Measurements from ENCODE around the gene SF3B2. TPM values are rescaled to one million over a fixed set of nuclear protein-coding genes. Genes with fewer than 3 reads are reported as not detected.

The SF3B2 gene
- total RNA-seq = 109 and 119 TPM in 2 replicates

GRCh38 chr11:66051766-66052663 is at the start of gene SF3B2:
Gene SF3B2, plus strand, starts transcription at chr11:66052364. Its CDS starts 21 bp downstream, at chr11:66052385.

GRCh38 chr11:66011785-66012303 is 40.3 kb upstream of the SF3B2 start, which contains the start of gene CST6:
Gene CST6, plus strand, starts transcription at chr11:66012008. Its CDS starts 37 bp downstream, at chr11:66012045.

GRCh38 chr11:66026017-66026529 is 26.1 kb upstream of the SF3B2 start, which contains the start of gene CATSPER1:
Gene CATSPER1, minus strand, starts transcription at chr11:66026479. Its CDS starts 100 bp downstream, at chr11:66026379.

GRCh38 chr11:66048547-66049323 is 3.4 kb upstream of the SF3B2 start, which contains the start of gene GAL3ST3:
Gene GAL3ST3, minus strand, starts transcription at chr11:66049161. Its CDS starts 3,746 bp downstream, at chr11:66045415.

GRCh38 chr11:66069715-66070603 is 17.8 kb downstream of the SF3B2 start, which contains the start of gene PACS1:
Gene PACS1, plus strand, starts transcription at chr11:66070272. Its CDS starts 215 bp downstream, at chr11:66070487.

Other genes starting within 250 kb of the SF3B2 start
- 3.4 and 3.9 TPM in 2 replicates for gene SNX32, start 218.4 kb upstream of the SF3B2 start, total RNA-seq
- 687 and 730 TPM in 2 replicates for gene CFL1, start 194.2 kb upstream of the SF3B2 start, total RNA-seq
- 16.9 and 27.2 TPM in 2 replicates for gene MUS81, start 191.9 kb upstream of the SF3B2 start, total RNA-seq
- gene EFEMP2, start 179.6 kb upstream of the SF3B2 start, total RNA-seq = 164 and 229 TPM in 2 replicates
- 2.4 TPM in 1 of 2 replicates, not detected in the other for gene CTSW, start 172.5 kb upstream of the SF3B2 start, total RNA-seq
- 104 and 109 TPM in 2 replicates for gene FIBP, start 163.9 kb upstream of the SF3B2 start, total RNA-seq
- 122 and 131 TPM in 2 replicates for gene CCDC85B, start 161.7 kb upstream of the SF3B2 start, total RNA-seq
- gene FOSL1, start 152.0 kb upstream of the SF3B2 start, total RNA-seq = 19.4 and 22.3 TPM in 2 replicates
- 22.6 and 30.1 TPM in 2 replicates for gene C11orf68, start 133.3 kb upstream of the SF3B2 start, total RNA-seq
- 145 and 147 TPM in 2 replicates for gene DRAP1, start 132.9 kb upstream of the SF3B2 start, total RNA-seq
- gene TSGA10IP, start 106.9 kb upstream of the SF3B2 start, total RNA-seq = not detected in 2 replicates
- gene SART1, start 90.6 kb upstream of the SF3B2 start, total RNA-seq = 47.9 and 101 TPM in 2 replicates
- gene EIF1AD, start 50.2 kb upstream of the SF3B2 start, total RNA-seq = 20.5 and 21.6 TPM in 2 replicates
- gene BANF1, start 49.9 kb upstream of the SF3B2 start, total RNA-seq = 56.4 and 64.6 TPM in 2 replicates
- gene CST6, start 40.4 kb upstream of the SF3B2 start, total RNA-seq = 0.20 and 0.87 TPM in 2 replicates
- gene CATSPER1, start 25.9 kb upstream of the SF3B2 start, total RNA-seq = not detected in 2 replicates
- not detected in 2 replicates for gene GAL3ST3, start 3.2 kb upstream of the SF3B2 start, total RNA-seq
- 45.5 and 51.7 TPM in 2 replicates for gene PACS1, start 17.9 kb downstream of the SF3B2 start, total RNA-seq
- gene KLC2, start 205.3 kb downstream of the SF3B2 start, total RNA-seq = 12.5 and 15.1 TPM in 2 replicates
- 93.4 and 96.5 TPM in 2 replicates for gene RAB1B, start 216.3 kb downstream of the SF3B2 start, total RNA-seq
- gene CNIH2, start 225.8 kb downstream of the SF3B2 start, total RNA-seq = 0.34 TPM in 1 of 2 replicates, not detected in the other
- 98.8 and 111 TPM in 2 replicates for gene YIF1A, start 236.8 kb downstream of the SF3B2 start, total RNA-seq
- gene TMEM151A, start 239.5 kb downstream of the SF3B2 start, total RNA-seq = not detected in 2 replicates

Data from cardiac ventricle fibroblast (primary cell).